Adipocyte (in vitro differentiated cells): Measurements from ENCODE around the gene PCSK5.

ENCODE experiments used
- DNase-seq: peaks from one replicate; pipeline ENCODE4 v3.0.0-alpha.2; 2015; ENCODE audit warnings: low read depth
- H3K27me3 ChIP-seq: replicated peaks from 2 replicates; pipeline ENCODE4 v1.7.0; 2013; ENCODE audit warnings: mild to moderate bottlenecking, low read length, moderate library complexity; ENCODE audit not compliant: control insufficient read depth, insufficient read depth
- H3K36me3 ChIP-seq: 2 replicates; pipeline ENCODE4 v1.7.0; 2013; ENCODE audit warnings: low read length, mild to moderate bottlenecking, moderate library complexity; ENCODE audit not compliant: control insufficient read depth, insufficient read depth, severe bottlenecking
- H3K4me1 ChIP-seq: 2 replicates; pipeline ENCODE4 v1.7.0; 2013; ENCODE audit warnings: mild to moderate bottlenecking, low read length, moderate library complexity; ENCODE audit not compliant: control insufficient read depth, insufficient read depth
- H3K4me3 ChIP-seq: 2 replicates; pipeline ENCODE4 v1.7.0; 2013; ENCODE audit warnings: mild to moderate bottlenecking, low read length, moderate library complexity
- H3K9ac ChIP-seq: 2 replicates; pipeline ENCODE4 v1.7.0; 2013; ENCODE audit warnings: mild to moderate bottlenecking, low read length, moderate library complexity
- H3K9me3 ChIP-seq: 2 replicates; pipeline ENCODE4 v1.7.0; 2013; ENCODE audit warnings: mild to moderate bottlenecking, low read length, moderate library complexity; ENCODE audit not compliant: control insufficient read depth

Gene PCSK5

DNA sequence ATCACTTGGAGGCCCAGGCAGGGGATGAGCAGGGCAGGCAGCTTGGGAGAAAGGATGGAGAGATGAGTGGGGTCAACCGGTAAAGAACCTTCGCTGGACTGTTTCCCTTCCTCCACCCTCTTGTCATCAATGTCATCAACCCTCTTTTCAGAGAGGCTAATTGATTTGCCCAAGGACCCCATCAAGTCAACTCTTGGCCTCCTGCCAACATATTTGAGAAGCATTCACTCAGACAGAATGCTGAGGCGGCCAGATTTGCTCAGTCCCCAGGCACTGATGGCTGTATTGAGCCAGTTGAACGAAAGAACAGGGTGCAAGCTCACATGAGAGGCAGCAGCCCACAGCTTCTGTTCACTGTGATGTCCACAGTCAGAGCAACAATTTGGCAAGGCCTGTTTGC is 310.3 kb downstream of the PCSK5 start:
- H3K27me3 ChIP-seq, result no peaks in the 10 kb centered on the region
- no peaks in the 10 kb centered on the region for H3K9me3 ChIP-seq
- no peaks in the 10 kb centered on the region for H3K36me3 ChIP-seq
- no peak overlapping the region for H3K9ac ChIP-seq
- peaks cover 9% of the 10 kb centered on the region for H3K4me1 ChIP-seq
- H3K4me3 ChIP-seq, result no peak overlapping the region
- no peak for DNase-seq

DNA sequence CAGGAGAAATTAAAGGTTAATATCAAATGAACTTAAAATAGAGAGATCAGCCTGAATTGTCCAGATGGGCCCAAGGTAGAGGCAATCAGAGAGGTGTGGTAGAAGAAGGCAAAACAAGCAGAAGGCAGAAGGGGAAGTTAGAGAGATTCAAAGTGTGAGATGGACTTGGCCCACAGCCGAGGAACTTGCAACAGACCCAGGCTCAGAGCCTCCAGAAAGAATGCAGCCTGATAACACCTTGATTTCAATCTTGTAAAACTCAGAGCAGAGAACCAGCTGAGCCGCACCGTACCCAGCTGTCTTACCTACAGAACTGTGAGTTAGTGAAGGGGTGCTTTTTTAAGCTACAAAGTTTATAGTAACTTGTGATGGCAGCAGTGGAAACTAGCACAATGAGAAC is 312.9 kb downstream of the PCSK5 start:
- Histone ChIP-seq H3K9ac (no peak overlapping the region), H3K36me3 (no peaks in the 10 kb centered on the region), H3K4me1 (peaks cover 4% of the 10 kb centered on the region), H3K4me3 (no peak overlapping the region), H3K27me3 (no peaks in the 10 kb centered on the region), H3K9me3 (no peaks in the 10 kb centered on the region)
- no peak for DNase-seq

DNA sequence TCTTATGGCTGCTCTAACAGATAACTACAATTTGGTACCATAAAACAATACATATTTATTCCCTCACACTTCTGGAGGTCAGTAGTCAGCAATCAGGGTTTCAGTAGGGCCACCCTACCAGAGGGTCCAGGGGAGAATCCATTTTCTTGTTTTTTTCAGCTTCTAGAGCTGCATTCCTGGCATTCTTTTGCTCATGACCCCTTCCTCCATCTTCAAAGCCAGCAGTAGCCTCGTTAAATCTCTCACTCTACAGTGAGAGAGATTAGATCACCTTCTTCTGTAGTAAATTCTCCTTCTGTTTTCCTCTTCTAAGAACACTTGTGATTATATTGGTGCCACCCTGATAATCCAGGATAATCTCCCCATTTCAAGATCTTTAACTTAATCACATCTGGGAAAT is 316.3 kb downstream of the PCSK5 start:
- H3K27me3 ChIP-seq, result no peaks in the 10 kb centered on the region
- H3K9me3 ChIP-seq, result no peaks in the 10 kb centered on the region
- no peaks in the 10 kb centered on the region for H3K4me1 ChIP-seq
- no peak overlapping the region for H3K4me3 ChIP-seq
- no peak for DNase-seq
- no peak overlapping the region for H3K9ac ChIP-seq
- no peaks in the 10 kb centered on the region for H3K36me3 ChIP-seq

DNA sequence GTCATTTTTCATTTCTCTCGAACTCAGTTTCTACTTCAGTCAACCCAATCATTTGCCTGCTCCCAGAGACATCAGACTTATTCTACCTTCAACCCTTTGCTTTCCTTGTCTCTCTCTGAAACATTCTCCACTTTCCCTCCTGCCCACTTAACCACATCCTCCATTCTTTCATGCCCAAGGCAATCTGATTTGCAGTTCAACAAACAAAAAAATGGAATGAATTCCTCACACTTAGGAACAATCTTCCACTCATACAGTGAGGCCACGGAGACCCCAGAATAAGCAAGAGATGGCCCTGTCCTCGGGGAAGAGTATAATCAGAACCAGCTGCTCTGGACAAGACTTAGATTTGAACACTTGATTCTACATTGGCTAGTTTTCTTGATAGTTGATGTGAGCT is 323.3 kb downstream of the PCSK5 start:
- H3K27me3 ChIP-seq, result peaks cover 1% of the 10 kb centered on the region
- H3K4me3 ChIP-seq, result no peak overlapping the region
- H3K4me1 ChIP-seq, result peaks cover 21% of the 10 kb centered on the region
- no peak overlapping the region for H3K9ac ChIP-seq
- no peaks in the 10 kb centered on the region for H3K9me3 ChIP-seq
- no peaks in the 10 kb centered on the region for H3K36me3 ChIP-seq
- DNase-seq, result peak; percentile 15

DNA sequence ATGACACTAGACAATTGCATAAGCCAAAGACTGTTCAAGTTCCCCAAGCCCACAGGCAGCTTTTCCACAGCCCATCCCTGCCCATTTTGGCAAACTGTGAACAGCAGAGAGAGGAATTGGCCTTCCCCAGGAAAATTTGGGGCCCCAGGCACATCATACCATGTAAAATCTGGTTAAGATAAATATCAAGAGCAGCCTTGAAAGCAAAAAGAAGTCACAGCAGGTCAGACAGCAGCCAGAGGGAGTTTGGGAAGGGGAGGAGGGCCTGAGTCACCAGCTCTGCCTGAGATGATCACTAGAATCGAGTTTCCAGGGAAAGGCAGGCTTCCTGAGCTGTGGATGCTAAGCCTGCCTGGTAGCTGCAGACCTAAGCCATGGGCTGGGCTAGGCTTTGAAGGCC is 324.6 kb downstream of the PCSK5 start:
- Histone ChIP-seq H3K36me3 (no peaks in the 10 kb centered on the region), H3K9me3 (no peaks in the 10 kb centered on the region)
- peak; percentile 84 for DNase-seq

DNA sequence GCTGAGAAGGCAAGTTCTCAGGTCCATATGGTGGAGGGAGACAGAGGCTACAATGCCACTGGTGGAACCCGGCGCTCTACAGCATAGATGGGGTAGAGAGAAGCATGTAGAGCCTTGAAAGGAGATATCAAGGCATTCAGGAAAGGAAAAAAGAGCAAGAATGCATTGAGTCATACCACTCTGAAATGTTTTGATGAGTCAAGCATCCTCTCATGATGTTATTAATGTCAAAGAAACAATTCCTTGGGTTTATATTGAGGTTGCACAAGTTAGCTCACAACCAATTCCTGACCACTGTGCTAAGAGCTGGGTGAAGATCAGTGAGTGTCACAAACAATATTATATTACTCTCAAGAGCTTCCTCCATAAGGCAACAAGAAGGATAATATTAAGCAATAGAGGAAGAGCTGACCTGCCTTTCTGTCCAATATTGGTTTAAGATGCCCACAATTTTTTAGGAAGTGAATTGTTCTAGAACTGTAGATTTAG is 325.7 kb downstream of the PCSK5 start:
- peak; percentile 92 for DNase-seq
- peaks cover 21% of the 10 kb centered on the region for H3K4me1 ChIP-seq
- no peaks in the 10 kb centered on the region for H3K36me3 ChIP-seq
- H3K27me3 ChIP-seq, result peaks cover 5% of the 10 kb centered on the region
- no peak overlapping the region for H3K9ac ChIP-seq
- no peak overlapping the region for H3K4me3 ChIP-seq
- H3K9me3 ChIP-seq, result no peaks in the 10 kb centered on the region

More for the DNA sequence above, 324.6 kb downstream of the PCSK5 start:
- Histone ChIP-seq H3K4me1 (peaks cover 21% of the 10 kb centered on the region), H3K9ac (no peak overlapping the region), H3K4me3 (no peak overlapping the region), H3K27me3 (peaks cover 5% of the 10 kb centered on the region)

DNA sequence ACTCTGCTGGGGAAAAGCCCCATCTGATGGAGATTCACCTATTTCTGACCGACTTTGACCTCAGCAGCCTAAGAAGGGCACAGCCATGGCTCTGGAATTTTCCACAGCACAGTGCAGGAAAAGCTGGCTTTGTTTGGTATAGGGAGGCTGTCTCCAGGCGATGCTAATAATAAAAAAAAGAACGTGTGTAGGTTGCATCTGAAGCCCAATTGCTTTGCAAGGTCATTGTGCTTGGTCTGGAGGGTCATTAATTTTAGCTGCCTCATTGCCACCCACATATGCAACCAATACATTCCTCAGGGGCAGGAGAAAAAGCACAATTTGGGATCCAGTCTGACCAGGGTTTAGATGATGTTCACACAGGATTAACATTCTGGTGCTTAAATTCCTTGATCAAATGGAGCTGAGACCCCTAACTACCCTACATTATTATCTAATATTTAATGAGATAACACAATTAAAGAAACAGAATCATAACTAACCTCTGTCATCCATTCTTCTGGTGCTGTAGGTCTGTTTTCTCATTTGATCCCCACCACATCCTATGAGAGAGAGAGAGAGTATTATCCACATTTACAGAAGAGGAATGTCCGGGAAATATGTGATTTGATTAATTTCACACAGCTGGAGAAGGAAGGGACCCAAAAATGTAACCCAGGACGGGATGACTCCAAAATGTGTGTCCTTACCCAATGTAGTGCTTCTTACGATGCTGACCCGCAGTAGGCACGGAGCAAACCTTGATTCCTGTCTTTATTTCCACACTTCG is 327.8 kb downstream of the PCSK5 start:
- Histone ChIP-seq H3K4me3 (no peak overlapping the region), H3K4me1 (peaks cover 23% of the 10 kb centered on the region), H3K36me3 (no peaks in the 10 kb centered on the region), H3K27me3 (peaks cover 5% of the 10 kb centered on the region), H3K9me3 (no peaks in the 10 kb centered on the region), H3K9ac (no peak overlapping the region)
- no peak for DNase-seq

DNA sequence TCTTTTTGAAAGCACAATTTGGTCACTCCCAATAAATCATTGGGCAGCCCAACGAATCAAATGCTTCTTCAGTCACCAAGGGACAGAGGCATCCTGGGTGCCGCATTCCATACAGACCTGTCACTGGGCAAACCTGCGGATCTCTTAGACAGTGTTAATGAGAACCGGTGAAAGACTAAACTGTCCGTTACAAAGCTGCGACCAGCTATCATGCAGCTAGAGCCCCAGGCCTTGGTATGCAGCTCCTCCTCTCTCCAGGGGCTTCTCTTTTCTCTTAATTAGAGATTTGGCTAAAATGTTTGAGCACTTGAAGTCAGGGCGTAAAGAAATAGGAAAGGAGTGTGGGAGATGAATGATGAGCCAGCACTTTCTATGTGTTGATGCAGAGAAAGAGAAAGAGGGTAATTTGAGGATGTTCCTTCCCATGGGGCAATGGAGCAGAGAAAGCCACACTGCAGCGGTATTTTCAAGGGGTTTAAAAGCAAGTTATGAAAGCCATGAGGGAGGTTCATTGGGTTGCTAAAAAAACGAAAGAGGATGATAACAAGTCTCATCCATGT is 328.5 kb downstream of the PCSK5 start:
- DNase-seq, result no peak
- H3K36me3 ChIP-seq, result no peaks in the 10 kb centered on the region
- no peak overlapping the region for H3K4me3 ChIP-seq
- H3K9ac ChIP-seq, result no peak overlapping the region
- H3K27me3 ChIP-seq, result peaks cover 5% of the 10 kb centered on the region
- H3K4me1 ChIP-seq, result peaks cover 30% of the 10 kb centered on the region
- no peaks in the 10 kb centered on the region for H3K9me3 ChIP-seq

DNA sequence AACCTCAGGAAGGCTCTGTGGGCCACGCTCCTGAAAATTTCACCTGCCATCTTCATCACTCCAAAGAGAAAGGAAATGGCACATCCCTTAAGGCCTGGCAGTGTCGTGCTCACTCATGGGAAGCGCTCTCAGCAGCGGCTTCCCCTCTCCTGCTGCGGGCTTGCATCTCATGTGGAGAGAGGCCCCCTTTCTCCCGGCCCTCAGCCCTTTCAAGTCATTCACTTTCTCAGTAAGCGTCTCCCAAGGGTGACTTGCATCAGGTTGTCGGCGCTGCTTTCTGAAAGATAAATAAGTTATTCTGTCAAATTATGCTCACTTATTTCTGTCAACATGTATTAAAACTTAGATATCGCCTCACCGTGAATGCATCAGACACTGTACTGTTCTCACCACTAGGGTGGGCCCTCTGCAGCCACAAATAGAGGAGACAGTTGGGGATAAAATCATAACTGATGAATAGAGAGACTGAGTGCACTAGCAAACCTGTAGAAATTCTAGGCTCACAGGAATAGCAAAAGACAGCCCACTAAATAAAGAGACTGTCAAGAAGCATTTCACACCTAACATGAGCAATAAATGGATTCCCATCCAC is 329.2 kb downstream of the PCSK5 start:
- DNase-seq, result no peak
- Histone ChIP-seq H3K36me3 (no peaks in the 10 kb centered on the region), H3K27me3 (peaks cover 5% of the 10 kb centered on the region), H3K9ac (no peak overlapping the region), H3K4me1 (peaks cover 30% of the 10 kb centered on the region), H3K9me3 (no peaks in the 10 kb centered on the region), H3K4me3 (no peak overlapping the region)

DNA sequence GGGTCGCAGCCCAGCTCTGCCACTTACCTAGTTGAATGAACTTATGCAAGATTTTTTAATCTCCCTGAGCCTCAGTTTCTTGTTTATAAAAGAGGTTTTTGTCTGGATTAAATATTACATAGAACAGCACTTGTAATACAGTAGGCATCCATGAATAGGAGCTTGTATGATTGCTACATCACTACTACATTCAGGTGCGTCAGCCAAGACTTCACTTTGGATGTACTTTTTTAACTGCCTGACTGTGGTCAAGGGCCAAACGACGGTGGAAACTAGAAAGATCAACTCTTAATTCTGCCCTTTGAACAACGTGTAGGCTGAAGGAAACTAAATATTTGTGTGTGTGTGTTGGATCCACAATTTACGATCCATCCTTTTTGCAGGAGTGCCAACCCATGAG is 330.9 kb downstream of the PCSK5 start:
- H3K36me3 ChIP-seq, result no peaks in the 10 kb centered on the region
- peaks cover 14% of the 10 kb centered on the region for H3K4me1 ChIP-seq
- H3K4me3 ChIP-seq, result no peak overlapping the region
- no peaks in the 10 kb centered on the region for H3K9me3 ChIP-seq
- H3K27me3 ChIP-seq, result peaks cover 5% of the 10 kb centered on the region
- DNase-seq, result no peak
- no peak overlapping the region for H3K9ac ChIP-seq

DNA sequence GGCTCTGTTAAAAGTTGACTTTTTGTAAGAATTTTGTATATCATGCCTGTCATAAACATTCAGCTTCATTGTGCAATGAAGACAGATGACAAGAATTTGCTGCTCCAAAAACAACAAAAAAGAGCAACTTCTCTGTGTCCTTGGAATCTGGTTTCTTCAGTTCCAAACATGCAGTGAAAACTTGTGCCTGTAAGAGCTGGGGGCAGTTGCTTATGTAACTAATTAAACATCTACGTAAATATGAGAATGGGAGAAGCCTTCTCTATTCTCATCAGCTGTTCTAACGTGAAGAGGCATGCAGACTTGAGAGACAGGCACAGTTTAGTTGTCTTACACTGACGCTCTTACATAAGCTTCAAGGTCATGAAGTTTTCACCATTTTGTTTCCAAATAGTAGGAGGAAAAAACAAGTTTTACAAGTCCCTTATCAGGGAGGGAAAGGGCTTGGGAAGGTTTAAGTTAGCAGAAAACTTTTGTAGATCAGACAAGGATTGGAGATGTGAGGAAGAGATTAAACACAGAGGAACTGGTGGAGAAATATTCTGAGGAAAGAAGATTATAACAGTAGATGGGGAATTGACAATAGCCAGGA is 333.4 kb downstream of the PCSK5 start:
- H3K9ac ChIP-seq, result no peak overlapping the region

More for the DNA sequence above, 333.4 kb downstream of the PCSK5 start:
- Histone ChIP-seq H3K4me1 (peaks cover 11% of the 10 kb centered on the region), H3K27me3 (peaks cover 3% of the 10 kb centered on the region), H3K4me3 (no peak overlapping the region), H3K36me3 (no peaks in the 10 kb centered on the region), H3K9me3 (no peaks in the 10 kb centered on the region)
- peak; percentile 68 for DNase-seq
